NCI-H2196 (cell line): ENCODE measurements around the gene PRDM8.

ENCODE experiments used
- DNase-seq: peaks from one replicate; lab custom pipeline; 2025; ENCODE audit not compliant: unreplicated experiment; lab: John Stamatoyannopoulos, UW

The PRDM8 gene

GRCh38 chr4:80199947-80200346 is 2.6 kb downstream of the PRDM8 start:
- no peak for DNase-seq

- no peak for DNase-seq
Observed at GRCh38 chr4:80201252-80202151, 4.2 kb downstream of the PRDM8 start.

DNA sequence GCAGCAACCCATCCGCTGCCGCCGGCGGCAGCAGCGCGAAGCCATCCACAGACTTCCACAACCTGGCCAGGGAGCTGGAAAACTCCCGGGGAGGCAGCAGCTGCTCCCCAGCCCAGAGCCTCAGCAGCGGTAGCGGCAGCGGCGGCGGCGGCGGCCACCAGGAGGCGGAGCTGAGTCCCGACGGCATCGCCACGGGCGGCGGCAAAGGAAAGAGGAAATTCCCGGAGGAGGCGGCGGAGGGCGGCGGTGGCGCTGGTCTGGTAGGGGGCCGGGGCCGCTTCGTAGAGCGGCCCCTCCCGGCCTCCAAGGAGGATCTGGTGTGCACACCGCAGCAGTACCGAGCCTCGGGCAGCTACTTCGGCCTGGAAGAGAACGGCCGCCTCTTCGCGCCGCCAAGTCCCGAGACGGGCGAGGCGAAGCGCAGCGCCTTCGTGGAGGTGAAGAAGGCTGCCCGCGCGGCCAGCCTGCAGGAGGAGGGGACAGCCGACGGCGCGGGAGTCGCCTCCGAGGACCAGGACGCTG is 4.9 kb downstream of the PRDM8 start:
- DNase-seq = peak; percentile 15

GRCh38 chr4:80202741-80203553 is 5.6 kb downstream of the PRDM8 start:
- no peak for DNase-seq

- no peak for DNase-seq
Observed at GRCh38 chr4:80204433-80205011, 7.2 kb downstream of the PRDM8 start.

- DNase-seq = no peak
Observed at GRCh38 chr4:80206111-80206510, 8.8 kb downstream of the PRDM8 start.

DNA sequence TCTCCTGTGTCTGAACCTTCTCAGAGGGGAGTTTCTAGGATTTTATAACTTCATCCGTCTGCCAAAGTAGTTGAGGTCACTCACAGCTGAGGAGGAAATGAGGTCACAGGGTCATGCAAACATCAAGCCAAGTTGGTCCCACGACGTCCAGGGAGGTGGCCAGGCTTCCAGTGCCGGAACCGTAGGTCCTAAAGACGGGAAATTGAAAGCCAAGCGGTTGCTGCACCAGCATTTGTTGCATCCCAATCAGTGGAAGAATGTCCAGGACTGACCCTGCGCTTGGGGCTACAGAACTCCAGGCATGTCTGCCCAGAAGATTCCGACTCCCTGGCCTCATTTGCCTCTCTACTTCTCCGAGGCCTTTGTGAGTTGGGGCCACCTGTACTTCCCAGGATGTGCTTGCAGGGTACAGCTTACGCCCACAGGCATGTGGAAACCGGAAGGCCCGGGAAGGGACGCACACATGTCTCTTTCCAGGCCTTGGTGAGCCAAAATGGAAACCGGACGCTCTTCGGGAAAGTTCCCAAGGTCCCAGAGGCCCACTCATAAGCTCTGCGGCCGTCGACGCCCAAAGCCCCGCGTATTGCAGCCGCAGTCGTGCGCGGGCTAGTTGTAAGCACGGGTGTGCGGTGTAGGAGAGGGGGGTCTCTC is 9.3 kb downstream of the PRDM8 start:
- no peak for DNase-seq

DNA sequence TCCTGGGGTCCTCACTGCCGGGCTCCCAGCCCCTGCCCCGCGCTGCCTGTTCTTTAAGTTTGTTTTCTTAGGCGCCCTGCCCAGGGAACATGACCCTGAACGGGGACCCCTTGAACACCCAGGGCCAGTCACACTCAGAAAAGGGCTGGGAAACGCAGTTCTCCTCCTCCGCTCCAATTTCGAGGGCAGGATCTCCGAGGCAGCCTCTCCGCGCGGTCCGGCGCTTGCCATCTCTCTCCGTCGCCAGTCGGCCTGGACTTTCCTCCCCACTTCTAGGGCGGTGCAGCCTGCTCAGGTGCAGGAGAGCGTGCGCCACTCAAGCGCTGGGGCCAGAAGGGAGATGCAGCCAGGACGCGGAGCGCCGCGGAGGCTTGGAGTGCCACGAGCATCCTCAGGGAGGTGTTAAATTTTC is 9.9 kb downstream of the PRDM8 start:
- DNase-seq = no peak

DNA sequence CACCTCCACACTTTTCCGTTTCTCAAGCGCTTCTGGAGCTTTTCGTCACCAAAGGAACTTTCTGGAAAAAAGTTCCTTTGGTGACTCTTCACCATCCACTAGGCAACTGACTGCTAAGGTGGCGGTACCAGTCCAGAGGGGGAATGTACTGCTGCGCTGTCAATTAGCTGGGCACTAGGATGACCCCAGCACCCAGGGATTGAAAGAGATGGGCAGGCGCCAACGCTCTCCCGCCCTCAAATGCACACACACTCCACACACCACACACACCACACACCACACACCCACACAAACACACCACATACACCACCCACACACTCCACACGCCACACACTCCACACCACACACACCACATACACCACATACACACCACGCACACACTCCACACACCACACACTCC is 10.4 kb downstream of the PRDM8 start:
- DNase-seq = no peak

- no peak for DNase-seq
Observed at GRCh38 chr4:80208610-80209339, 11.5 kb downstream of the PRDM8 start.

GRCh38 chr4:80209340-80209701 is 12.0 kb downstream of the PRDM8 start:
- DNase-seq = no peak

DNA sequence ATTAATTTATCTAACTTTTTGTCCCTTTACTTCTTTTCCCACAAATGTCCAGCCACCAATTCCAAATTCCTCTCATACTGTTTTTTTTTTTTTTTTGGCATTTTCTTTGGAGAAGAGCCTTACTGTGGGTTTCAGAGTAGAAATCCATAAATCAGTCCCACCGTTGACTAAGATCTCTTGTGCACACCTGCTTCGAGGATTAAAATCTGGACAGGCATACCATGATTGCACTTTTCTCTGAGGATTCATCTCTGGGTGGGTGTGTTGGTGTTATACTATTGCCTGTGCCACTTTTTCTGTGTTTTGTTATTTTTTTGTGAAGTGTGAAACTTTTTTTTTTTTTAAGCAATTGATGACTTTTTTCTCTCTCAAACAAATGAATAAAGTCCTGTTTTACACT is 13.2 kb downstream of the PRDM8 start:
- DNase-seq = no peak

GRCh38 chr4:80213117-80213815 is 16.0 kb downstream of the PRDM8 start:
- DNase-seq = no peak

DNA sequence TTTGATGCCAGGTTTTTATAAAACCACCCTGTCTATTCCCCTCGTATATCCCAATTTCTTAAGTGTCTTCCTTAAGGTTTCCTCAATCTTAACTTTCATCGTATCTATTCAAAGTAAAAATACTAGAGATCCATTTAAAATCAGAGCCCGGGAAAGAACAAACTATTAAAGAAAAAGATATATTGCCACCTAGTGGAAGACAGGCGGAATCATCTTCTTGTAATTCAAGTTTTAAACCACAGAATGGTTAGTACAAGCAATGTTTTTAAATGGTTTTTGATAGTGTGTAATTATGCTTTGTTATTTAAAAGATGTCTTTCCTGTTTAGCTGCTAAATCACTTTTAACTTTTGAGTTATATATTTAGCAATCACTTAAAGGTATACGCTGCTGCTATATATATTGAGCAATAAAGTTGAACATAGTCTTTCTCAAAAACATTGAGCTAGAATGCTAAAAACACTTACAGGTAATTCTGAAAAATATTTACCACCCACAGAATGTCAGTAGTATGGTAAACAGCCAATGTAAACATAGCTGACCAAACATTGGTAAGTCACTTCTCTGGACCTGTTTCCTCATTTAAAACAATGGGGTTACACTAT is 18.2 kb downstream of the PRDM8 start:
- peak; percentile 2 for DNase-seq

- DNase-seq = no peak
Observed at GRCh38 chr4:80216100-80216761, 18.9 kb downstream of the PRDM8 start.

DNA sequence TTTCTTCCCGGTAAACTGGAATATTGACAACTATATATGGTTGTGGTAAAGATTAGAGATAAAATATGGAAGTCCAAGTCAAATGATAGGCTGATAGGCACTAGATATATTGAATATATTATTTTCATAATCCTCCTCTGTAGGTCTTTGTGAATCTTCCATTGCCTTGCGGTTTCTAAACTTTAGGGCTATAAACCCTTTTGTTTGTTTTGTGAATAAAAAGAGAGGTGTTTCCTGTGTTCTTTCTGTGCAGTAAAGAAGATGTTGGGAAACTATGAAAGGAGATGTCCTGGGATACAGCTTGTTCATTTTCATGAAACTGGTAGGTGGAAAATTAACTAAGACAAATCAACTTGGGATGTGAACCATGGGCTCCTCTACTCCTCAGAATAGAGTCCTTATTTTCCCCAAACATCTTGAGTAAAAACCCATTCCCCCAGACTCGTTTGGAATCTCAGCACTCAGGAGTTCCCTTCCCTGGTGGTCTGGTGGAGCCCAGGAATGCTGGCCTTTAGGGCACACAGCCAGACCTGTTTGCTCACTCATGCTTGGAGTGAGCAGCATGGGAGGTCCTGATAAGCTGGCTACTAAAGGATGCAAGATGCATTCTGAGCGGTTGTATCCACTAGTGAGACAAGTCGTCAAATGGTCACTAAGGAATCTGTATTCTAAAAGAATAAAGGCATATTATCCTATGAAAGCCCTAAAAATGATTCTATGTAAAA is 22.2 kb downstream of the PRDM8 start:
- no peak for DNase-seq

DNA sequence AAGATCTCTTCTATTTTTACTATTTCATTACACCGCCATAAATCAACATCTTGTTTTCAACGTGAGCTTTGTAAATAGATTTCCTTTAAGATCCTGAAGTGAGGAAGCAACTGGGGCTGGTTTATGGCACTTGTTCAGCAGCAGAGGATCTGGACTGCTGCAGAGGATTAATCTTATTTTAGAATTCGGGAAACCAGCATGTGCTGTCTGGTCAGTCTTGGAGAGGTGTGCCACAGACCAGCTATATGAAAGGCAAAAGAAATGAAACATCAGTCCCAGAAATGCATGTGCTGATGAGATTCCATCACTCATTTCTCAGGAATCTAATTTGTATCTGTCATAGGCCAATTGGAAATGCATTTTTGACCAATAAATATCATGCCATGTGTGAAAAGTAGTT is 23.4 kb downstream of the PRDM8 start:
- no peak for DNase-seq

DNA sequence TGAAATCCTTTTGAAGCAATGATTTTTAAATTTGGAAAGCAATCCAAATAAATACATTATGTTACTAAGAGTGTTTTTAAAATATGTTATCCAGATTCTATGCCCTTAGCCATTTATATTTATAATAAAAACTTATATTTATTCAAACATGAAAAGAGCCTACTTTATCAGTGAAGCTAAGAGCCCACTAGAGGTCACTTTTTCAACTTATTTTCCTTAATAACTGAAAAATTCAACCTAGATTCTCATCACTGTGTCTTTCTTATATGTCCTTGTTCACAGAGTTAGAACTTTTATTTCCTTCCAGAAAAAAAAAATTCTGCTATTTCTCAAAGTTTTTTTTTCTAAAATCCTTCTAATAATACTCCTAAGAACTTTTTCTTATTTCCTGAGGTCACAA is 23.9 kb downstream of the PRDM8 start:
- DNase-seq = no peak
